Skin epidermis (tissue), 12 donors: Measurements from ENCODE around the gene TMPRSS11F.
A peak's percentile ranks its signal among the peaks of the same experiment; 100 is the strongest.
"Not testable (repeated sequence)": the region's sequence is repeated elsewhere in the genome, so short reads cannot be mapped to it uniquely, and the experiment has no call there.

Experiments
- H3K27ac ChIP-seq, 21 experiments: fragments of 200-600 bp; sonication (generic) in 11 of 21; one replicate each; pipeline ENCODE4 v1.5.0; 2020; ENCODE audit warnings: mild to moderate bottlenecking in 3 of 21, inconsistent platforms in 2 of 21, moderate library complexity in 2 of 21
- H3K4me3 ChIP-seq, 7 experiments: fragments of 200-600 bp; sonication (generic) in 2 of 7; one replicate each; pipeline ENCODE4 v1.5.0; 2020; ENCODE audit warnings: inconsistent platforms in 2 of 7, mild to moderate bottlenecking in 2 of 7, moderate library complexity in 1 of 7

TMPRSS11F gene

GRCh38 chr4:68129793-68130192 is at the start of gene TMPRSS11F:
Gene TMPRSS11F (minus strand): TSS chr4:68129869. CDS start chr4:68129820, 49 bp downstream.
- Histone ChIP-seq H3K4me3 (no peak within 1 kb of the TSS), H3K27ac (peak within 1 kb of the TSS in 2 of 21 experiments; percentile 4 to 38)

- Histone ChIP-seq H3K4me3 (no peak overlapping the region), H3K27ac (no peak overlapping the region)
Measured at GRCh38 chr4:68176904-68177303, 47.2 kb upstream of the TMPRSS11F start.

DNA sequence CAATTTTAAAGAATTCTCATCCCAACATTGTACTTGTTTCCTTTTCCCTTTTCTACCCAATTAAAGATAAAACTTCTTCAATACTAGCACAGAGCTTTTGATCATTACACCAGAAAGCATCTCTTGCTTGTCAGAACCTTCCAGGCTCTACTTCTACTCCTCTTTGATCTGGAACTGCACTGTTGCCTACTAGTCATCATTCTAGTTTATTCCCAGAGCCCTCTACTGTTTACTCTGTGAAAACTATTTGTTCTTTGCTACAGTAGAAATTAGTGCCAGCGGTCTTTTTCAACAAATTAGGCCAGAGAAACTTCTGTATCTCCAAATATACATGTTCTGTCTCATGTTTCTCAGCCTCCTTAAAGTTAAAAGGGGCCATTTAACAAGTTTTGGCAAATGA is 46.8 kb upstream of the TMPRSS11F start:
- H3K27ac ChIP-seq, result no peak overlapping the region
- no peak overlapping the region for H3K4me3 ChIP-seq

DNA sequence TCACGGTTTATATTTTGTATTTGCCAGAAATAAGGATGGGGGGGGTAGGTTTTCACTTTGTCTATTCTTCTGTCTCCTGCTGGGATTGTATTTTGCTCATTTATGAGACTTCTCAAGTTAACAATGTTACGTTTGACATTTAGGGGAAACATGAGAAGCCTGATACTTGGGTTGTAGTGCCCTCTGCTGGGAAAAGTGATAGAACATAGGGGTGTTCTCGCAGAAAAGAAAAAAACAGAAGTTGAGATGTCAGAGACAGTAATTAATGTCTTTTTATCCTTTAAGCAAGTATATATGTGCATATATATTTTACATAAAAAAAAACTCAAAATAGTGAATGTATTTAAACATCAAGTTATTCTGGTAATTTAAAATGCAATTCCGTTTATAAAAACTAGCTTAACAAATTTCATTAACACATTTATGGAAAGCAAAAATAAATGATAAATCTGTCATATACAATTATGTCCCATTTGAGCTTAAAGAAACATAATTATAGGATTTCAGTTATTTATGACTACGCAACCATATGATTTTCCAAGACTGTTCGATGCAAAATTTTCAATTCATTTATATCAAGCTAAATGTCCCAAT is 46.0 kb upstream of the TMPRSS11F start:
- Histone ChIP-seq H3K4me3 (no peak overlapping the region), H3K27ac (no peak overlapping the region)

DNA sequence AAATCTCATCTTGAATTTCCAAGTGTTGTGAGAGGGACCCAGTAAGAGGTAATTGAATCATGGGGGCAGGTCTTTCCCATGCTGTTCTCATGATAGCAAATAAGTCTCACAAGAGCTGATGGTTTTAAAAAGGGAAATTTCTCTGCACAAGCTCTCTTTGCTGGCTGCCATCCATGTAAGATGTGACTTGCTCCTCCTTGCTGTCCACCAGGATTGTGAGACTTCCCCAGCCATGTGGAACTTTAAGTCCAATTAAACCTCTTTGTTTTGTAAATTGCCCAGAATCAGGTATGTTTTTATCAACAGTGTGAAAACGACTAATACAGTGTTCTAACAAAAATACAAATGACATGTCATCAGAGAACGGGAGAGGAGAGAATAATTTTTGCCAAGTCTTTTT is 44.7 kb upstream of the TMPRSS11F start:
- not testable (repeated sequence) for H3K27ac ChIP-seq, H3K4me3 ChIP-seq

DNA sequence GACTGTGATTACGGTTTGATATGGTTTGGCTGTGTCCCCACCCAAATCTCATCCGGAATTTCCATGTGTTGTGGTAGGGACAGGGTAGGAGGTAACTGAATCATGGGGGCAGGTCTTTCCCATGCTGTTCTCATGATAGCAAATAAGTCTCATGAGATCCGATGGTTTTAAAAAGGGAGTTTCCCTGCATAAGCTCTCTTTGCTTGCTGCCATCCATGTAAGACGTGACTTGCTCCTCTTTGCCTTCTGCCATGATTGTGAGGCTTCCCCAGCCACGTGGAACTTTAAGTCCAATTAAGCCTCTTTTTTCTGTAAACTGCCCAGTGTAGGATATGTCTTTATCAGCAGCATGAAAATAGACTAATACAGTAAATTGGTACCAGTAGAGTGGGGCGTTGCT is 42.5 kb upstream of the TMPRSS11F start:
- H3K27ac ChIP-seq, H3K4me3 ChIP-seq: not testable (repeated sequence)

GRCh38 chr4:68167706-68168105 is 38.0 kb upstream of the TMPRSS11F start:
- Histone ChIP-seq H3K27ac (no peak overlapping the region), H3K4me3 (no peak overlapping the region)

DNA sequence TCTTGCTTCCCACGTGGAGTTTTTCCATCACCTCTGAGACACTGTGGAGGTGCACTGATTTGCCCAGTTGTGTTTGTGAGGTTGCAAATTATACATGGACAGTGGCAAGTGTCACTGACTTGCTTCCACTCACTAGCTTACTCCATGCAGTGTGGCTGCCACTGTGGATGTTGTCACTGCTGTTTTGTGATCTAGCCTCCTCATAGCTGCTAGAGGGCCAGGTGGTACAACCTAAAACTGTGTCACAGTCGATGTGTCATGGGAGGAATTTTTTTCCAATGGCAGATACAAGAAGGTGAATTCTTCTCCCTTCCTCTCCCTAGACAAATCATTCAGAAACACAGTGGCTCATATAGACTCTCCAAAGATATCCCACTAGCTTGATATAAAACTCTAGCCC is 37.5 kb upstream of the TMPRSS11F start:
- Histone ChIP-seq H3K4me3 (no peak overlapping the region), H3K27ac (no peak overlapping the region)

- H3K4me3 ChIP-seq, result no peak overlapping the region
Measured at GRCh38 chr4:68163754-68164153, 34.1 kb upstream of the TMPRSS11F start.

GRCh38 chr4:68162196-68162595 is 32.5 kb upstream of the TMPRSS11F start:
- Histone ChIP-seq H3K4me3 (no peak overlapping the region), H3K27ac (no peak overlapping the region)

More at GRCh38 chr4:68163754-68164153, 34.1 kb upstream of the TMPRSS11F start:
- no peak overlapping the region for H3K27ac ChIP-seq

GRCh38 chr4:68152411-68152810 is 22.7 kb upstream of the TMPRSS11F start:
- no peak overlapping the region for H3K27ac ChIP-seq
- H3K4me3 ChIP-seq, result no peak overlapping the region

DNA sequence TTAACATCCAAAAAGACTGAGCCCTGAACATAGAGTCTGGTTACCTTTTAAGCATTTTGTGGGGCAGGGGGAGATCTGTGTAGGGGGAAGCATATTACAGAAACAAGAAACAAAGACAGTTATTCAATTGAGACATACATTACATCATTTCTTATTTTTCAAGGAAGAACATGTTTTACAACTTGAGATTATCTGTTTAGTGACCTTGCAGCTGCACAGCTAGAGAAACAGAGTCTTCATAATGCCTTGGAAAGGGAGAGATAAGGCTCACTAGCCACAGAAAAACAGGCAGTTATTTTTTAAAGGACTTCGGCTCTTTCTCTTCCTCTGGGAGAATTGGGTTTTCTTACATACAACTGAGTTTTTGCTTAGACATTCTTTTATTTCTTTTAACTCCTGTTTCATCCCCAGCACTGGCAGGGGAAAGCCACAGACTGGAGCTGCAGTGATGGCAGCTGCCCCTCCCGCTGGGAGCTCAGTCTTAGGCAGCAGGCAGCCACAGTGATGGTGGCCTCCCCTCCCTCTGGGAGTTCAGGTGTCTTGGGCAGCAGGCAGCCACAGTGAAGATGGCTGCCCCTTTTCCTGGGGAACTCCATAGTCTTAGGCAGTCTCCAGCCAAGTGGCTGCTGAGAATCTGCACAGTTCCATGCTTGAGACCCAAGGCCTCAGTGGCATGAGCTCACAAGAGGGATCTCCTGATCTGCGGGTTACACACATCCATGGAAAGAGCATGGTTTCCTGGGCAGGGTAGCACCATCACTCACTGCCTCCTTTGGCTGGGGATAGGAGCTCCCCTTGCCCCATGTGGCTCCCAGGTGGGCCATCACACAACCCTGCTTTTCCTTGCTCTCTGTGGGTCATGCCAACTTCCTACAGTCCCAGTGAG is 19.4 kb upstream of the TMPRSS11F start:
- Histone ChIP-seq H3K27ac (no peak overlapping the region), H3K4me3 (no peak overlapping the region)

- no peak overlapping the region for H3K4me3 ChIP-seq
- no peak overlapping the region for H3K27ac ChIP-seq
Measured at GRCh38 chr4:68147079-68147478, 17.4 kb upstream of the TMPRSS11F start.

- no peak overlapping the region for H3K27ac ChIP-seq
Measured at GRCh38 chr4:68145261-68145660, 15.6 kb upstream of the TMPRSS11F start.

GRCh38 chr4:68141852-68142251 is 12.2 kb upstream of the TMPRSS11F start:
- Histone ChIP-seq H3K4me3 (no peak overlapping the region), H3K27ac (no peak overlapping the region)

More at GRCh38 chr4:68145261-68145660, 15.6 kb upstream of the TMPRSS11F start:
- no peak overlapping the region for H3K4me3 ChIP-seq

- H3K27ac ChIP-seq, result no peak overlapping the region
- H3K4me3 ChIP-seq, result no peak overlapping the region
Measured at GRCh38 chr4:68132342-68132741, 2.7 kb upstream of the TMPRSS11F start.

DNA sequence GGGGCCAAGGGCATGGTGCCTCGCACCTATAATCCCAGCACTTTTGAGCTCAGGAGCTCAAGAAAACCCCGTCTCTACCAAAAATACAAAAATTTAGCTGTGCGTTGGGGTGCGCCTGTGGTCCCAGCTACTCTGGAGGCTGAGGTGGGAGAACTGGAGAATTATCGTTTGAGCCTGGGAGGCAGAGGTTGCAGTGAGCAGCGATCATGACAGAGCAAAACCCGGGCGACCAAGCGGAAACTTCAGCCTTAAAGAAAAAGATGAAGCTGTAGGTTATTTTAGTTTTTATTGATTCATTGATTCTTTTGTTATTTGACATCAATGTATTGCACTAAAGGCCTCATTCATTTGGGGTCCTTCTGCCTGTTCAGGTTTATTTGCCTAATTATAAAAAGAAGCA is 5.4 kb downstream of the TMPRSS11F start:
- no peak overlapping the region for H3K4me3 ChIP-seq
- no peak overlapping the region for H3K27ac ChIP-seq

DNA sequence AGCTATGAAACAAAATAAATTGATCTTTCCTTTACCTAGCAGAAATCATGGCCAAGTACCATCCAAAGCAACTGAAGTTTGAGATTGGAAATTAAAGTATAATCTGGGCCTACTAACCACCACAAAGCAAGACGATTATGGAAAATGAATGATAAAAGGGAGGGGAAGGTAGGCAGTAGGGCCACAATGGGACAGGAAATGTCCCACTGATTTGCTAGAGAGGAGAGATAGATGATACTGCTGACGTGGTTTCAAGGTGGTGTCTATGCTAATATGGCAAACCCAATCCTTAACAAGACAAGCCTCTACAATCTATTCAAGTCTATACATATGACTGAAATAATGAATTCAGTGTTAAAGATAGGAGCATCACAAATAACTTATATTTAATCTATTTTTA is 6.1 kb downstream of the TMPRSS11F start:
- Histone ChIP-seq H3K4me3 (no peak overlapping the region), H3K27ac (no peak overlapping the region)

- Histone ChIP-seq H3K4me3 (no peak overlapping the region), H3K27ac (no peak overlapping the region)
Measured at GRCh38 chr4:68119921-68120320, 9.7 kb downstream of the TMPRSS11F start.

DNA sequence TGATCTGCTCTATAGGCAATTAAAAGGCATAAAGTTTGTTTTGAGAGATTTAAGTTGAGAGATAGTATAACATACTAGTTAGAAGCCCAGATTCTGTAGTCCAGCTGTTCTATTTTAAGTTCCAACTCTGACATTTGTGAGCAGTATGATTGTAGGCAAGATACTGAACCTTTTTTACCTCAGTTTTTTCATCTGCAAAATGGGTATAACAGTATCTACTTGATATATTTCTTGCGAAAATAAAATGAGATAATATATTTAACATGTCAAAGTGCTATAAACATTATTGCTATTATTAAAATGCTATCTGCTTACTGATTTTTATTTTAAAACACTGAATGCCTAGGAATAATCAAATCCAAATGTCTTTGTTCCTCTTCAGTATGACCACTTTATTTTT is 19.2 kb downstream of the TMPRSS11F start:
- H3K27ac ChIP-seq, result no peak overlapping the region
- no peak overlapping the region for H3K4me3 ChIP-seq

DNA sequence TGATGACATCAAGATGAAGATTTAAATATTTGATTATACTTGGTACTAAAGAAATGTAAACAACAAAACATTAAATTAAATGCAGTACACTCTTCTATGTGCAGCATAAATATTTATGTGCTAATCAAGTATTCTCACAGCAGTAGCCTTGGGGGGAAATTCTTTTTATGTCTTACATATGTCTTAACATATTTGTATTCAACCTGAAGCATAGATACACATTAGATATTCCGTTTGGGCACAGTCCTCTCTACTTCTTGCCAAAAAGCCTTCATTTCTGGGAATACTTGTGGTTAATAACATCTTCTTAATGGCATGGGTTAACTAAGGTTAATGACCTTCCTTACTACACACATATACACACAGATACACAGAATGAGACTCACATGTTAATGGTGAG is 19.8 kb downstream of the TMPRSS11F start:
- no peak overlapping the region for H3K27ac ChIP-seq

More for the DNA sequence above, 19.8 kb downstream of the TMPRSS11F start:
- H3K4me3 ChIP-seq, result no peak overlapping the region
